Endothelial cell of umbilical vein (primary cell): ENCODE data around the gene DGAT2. TPM values are rescaled to one million over a fixed set of nuclear protein-coding genes. Genes with fewer than 3 reads are reported as not detected.

Source experiments
- BruUV-seq: library from RNA; stranded (reverse); fragments of 400-500 nt; replicated peaks from 2 replicates; lab custom pipeline; 2021; lab: Mats Ljungman, UMichigan
- CTCF ChIA-PET: fragments of 300-600, 350-600 bp; sonication (Branson Sonifier 250); formaldehyde crosslinking; loops from one replicate; lab custom pipeline; 2021; ENCODE audit warnings: antibody characterized with exemption, inconsistent platforms; lab: Charles Lee
- POLR2A ChIA-PET: fragments of 300-600, 350-600 bp; sonication (Branson Sonifier 250); formaldehyde crosslinking; loops from one replicate; lab custom pipeline; 2021; ENCODE audit warnings: antibody characterized with exemption, inconsistent platforms; lab: Charles Lee
- DNase-seq: peaks from one replicate; pipeline ENCODE4 v3.0.0-alpha.2; 2011; ENCODE audit warnings: low read depth, low spot score
- FAIRE-seq: peaks from 2 replicates; lab custom pipeline; 2011; peaks lifted over from hg19 to GRCh38; lab: Jason Lieb, UNC
- H2AFZ ChIP-seq: 2 replicates; pipeline ENCODE4 v1.6.0; 2012; ENCODE audit warnings: low read depth, low read length, control low read depth, inconsistent platforms
- H3K27ac ChIP-seq: 2 replicates; pipeline ENCODE4 v1.5.1; 2011; ENCODE audit warnings: low read depth, mild to moderate bottlenecking, control low read depth, low read length, moderate library complexity; ENCODE audit not compliant: insufficient read depth
- H3K27me3 ChIP-seq, 2 experiments: 2 replicates each; pipeline versions ENCODE4 v1.6.0 to v1.6.1; 2011; ENCODE audit warnings: low read length in 2 of 2, mixed read lengths in 1 of 2; ENCODE audit not compliant: control insufficient read depth in 2 of 2, insufficient read depth in 2 of 2
- H3K36me3 ChIP-seq, 2 experiments: 2 replicates in 1 of 2; 3 replicates in 1 of 2; pipeline ENCODE4 v1.5.1; 2011; ENCODE audit warnings: low read length in 2 of 2, mild to moderate bottlenecking in 1 of 2, moderate library complexity in 1 of 2; ENCODE audit not compliant: control insufficient read depth in 2 of 2, insufficient read depth in 2 of 2; ENCODE audit errors: extremely low read depth in 1 of 2
- H3K4me1 ChIP-seq: 3 replicates; pipeline ENCODE4 v1.5.1; 2011; ENCODE audit warnings: mild to moderate bottlenecking, low read length; ENCODE audit not compliant: control insufficient read depth, insufficient read depth; ENCODE audit errors: extremely low read depth
- H3K4me2 ChIP-seq: 2 replicates; pipeline ENCODE4 v1.6.1; 2011; ENCODE audit warnings: low read length, control low read depth, mixed read lengths; ENCODE audit not compliant: insufficient read depth
- H3K4me3 ChIP-seq, 3 experiments: fragments of 200-600 bp in 1 of 3; sonication (generic), shearing (Covaris generic) in 1 of 3; replicated peaks in 1 of 3; 2 replicates each; pipeline ENCODE4 v1.5.1; 2011 to 2016; ENCODE audit warnings: control low read depth in 3 of 3, low read length in 3 of 3, mild to moderate bottlenecking in 2 of 3, inconsistent platforms in 1 of 3, low read depth in 1 of 3, moderate library complexity in 1 of 3; ENCODE audit not compliant: insufficient read depth in 1 of 3
- H3K79me2 ChIP-seq: 2 replicates; pipeline ENCODE4 v1.6.0; 2012; ENCODE audit warnings: low read length, inconsistent platforms; ENCODE audit not compliant: control insufficient read depth, insufficient read depth
- H3K9ac ChIP-seq: replicated peaks from 2 replicates; pipeline ENCODE3; 2011; ENCODE audit warnings: low read length, control low read depth; ENCODE audit not compliant: insufficient read depth; ENCODE audit errors: extremely low read depth
- H3K9me1 ChIP-seq: replicated peaks from 3 replicates; pipeline ENCODE4 v1.6.0; 2011; ENCODE audit warnings: mild to moderate bottlenecking, low read length; ENCODE audit not compliant: control insufficient read depth, insufficient read depth; ENCODE audit errors: extremely low read depth
- H3K9me3 ChIP-seq: replicated peaks from 2 replicates; pipeline ENCODE4 v1.5.1; 2012; ENCODE audit warnings: low read length, inconsistent platforms; ENCODE audit not compliant: control insufficient read depth, insufficient read depth
- H4K20me1 ChIP-seq: replicated peaks from 2 replicates; pipeline ENCODE3; 2011; ENCODE audit warnings: mild to moderate bottlenecking, low read length; ENCODE audit not compliant: control insufficient read depth, insufficient read depth; ENCODE audit errors: extremely low read depth
- EZH2 ChIP-seq: IDR thresholded peaks from 2 replicates; pipeline ENCODE4 v1.6.1; 2012; ENCODE audit warnings: borderline replicate concordance, low read depth, mild to moderate bottlenecking, moderate library complexity, low read length, inconsistent platforms; ENCODE audit not compliant: severe bottlenecking
- FOS ChIP-seq: IDR thresholded peaks from 2 replicates; pipeline ENCODE4 v1.6.1; 2011; ENCODE audit warnings: mild to moderate bottlenecking, low read length, moderate library complexity, borderline replicate concordance; ENCODE audit not compliant: insufficient read depth
- GATA2 ChIP-seq: IDR thresholded peaks from 2 replicates; pipeline ENCODE4 v1.7.0; 2011; ENCODE audit warnings: low read depth, mild to moderate bottlenecking, moderate library complexity, mixed read lengths, low read length; ENCODE audit not compliant: insufficient read length, insufficient read depth
- JUN ChIP-seq: IDR thresholded peaks from 2 replicates; pipeline ENCODE4 v1.6.1; 2011; ENCODE audit warnings: borderline replicate concordance, low read depth; ENCODE audit not compliant: insufficient read length, insufficient read depth
- MYC ChIP-seq: IDR thresholded peaks from one replicate; pipeline ENCODE4 v1.6.1; 2011; ENCODE audit warnings: mild to moderate bottlenecking, low read depth, low read length
- POLR2A ChIP-seq: IDR thresholded peaks from 2 replicates; pipeline ENCODE4 v1.6.1; 2012; ENCODE audit warnings: low read depth, mild to moderate bottlenecking, control low read depth, low read length
- POLR2AphosphoS5 ChIP-seq: IDR thresholded peaks from 2 replicates; pipeline ENCODE4 v1.6.1; 2012; ENCODE audit warnings: low read depth, mild to moderate bottlenecking, control low read depth, low read length, moderate library complexity; ENCODE audit not compliant: insufficient read depth
- dilution Hi-C: fragments of 300-500 bp; cut with MboI; formaldehyde crosslinking; loops from one replicate; pipeline ENCODE4 v1.15.0; 2019; ENCODE audit warnings: low sequenced_read_pairs; ENCODE audit not compliant: extremely low pct_ligation_motif_present
- intact Hi-C: fragments of 100-400 bp; cut with micrococcal nuclease; formaldehyde crosslinking; loops from one replicate; pipeline ENCODE4 v1.10.0; 2022
- polyA plus RNA-seq, 4 experiments: library from polyadenylated mRNA; depleted of rRNA in 3 of 4; stranded (reverse) in 3 of 4; unstranded in 1 of 4; fragments of >200 nt; gene quantifications; 2 replicates each; pipeline versions ENCODE4 v1.2.1 to v1.2.3, GENCODE V29; 2011 to 2012; ENCODE audit warnings: missing spikeins in 1 of 4
- total RNA-seq: library from RNA; stranded (reverse); gene quantifications from 2 replicates; pipeline ENCODE4 v1.2.3, GENCODE V29; 2021
- TF ChIP-seq, protein P1 (sequence below), 2 donors: IDR thresholded peaks; 1 replicate in 1 of 2; 2 replicates in 1 of 2; pipeline ENCODE4 v1.5.1; 2011; ENCODE audit warnings: low read length in 2 of 2, mild to moderate bottlenecking in 2 of 2, moderate library complexity in 2 of 2, control low read depth in 1 of 2, inconsistent platforms in 1 of 2, low read depth in 1 of 2; ENCODE audit not compliant: insufficient read depth in 1 of 2; ENCODE audit errors: extremely low read depth in 1 of 2
- TF ChIP-seq, protein P2 (sequence below): IDR thresholded peaks from 2 replicates; pipeline ENCODE4 v1.6.1; 2011; ENCODE audit not compliant: insufficient read depth, insufficient read length

The DGAT2 gene
- total and polyA plus RNA-seq, 2 donors (not counting 3 experiments of a cell fraction or from before 2014, with no cell fraction given), result 0.55 to 0.79 TPM

DNA sequence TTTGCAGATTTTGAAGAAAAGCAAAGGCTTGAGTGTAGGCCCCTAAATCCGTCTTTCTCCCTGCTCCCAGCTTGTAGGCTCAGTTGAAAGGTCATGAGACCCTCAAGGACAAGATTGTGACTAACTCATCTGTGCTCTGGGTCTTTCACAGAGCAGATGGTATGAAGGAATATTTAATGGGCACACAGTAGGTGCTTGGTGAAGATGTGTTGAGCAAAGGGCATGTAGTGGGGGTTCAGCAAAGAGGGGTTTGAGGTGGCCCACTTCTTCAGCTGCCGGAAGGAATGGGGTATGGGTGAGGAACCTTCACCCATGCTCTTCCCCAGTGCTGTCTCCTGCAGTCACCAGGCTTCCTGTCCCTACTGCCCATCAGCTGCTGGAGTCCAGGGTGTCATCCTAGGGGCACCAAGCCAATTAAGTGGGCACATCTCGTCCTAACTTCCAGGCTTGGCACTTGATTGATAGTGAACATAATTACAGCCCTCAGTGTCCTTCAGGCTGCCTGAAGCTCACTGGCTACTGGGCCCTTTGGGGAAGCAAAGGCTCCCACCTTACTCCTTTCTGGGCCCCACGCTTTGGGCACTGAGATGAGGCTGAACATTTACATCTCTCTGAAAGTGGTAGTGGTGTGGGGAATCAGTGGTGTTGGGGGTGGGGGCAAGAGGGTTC, 15.0 kb downstream of the DGAT2 start:
- H3K36me3 ChIP-seq, result no peaks in the 10 kb centered on the region
- BruUV-seq, result no TSS peak
- no peaks in the 10 kb centered on the region for H3K27me3 ChIP-seq
- H3K4me3 ChIP-seq, result no peak overlapping the region
- FAIRE-seq (no peak), DNase-seq (no peak)
- H3K79me2 ChIP-seq, result no peaks in the 10 kb centered on the region
- no peaks in the 10 kb centered on the region for H4K20me1 ChIP-seq
- H3K4me1 ChIP-seq, result no peaks in the 10 kb centered on the region
- POLR2A ChIA-PET, result no interaction called here
- CTCF ChIA-PET, result interaction anchor here (0.5 to 0.7 kb wide), 2 partner anchors 60 to 525 kb away, joined by 3 read pairs; no protein-coding TSS in a partner anchor
- H3K27ac ChIP-seq, result no peak overlapping the region
- H3K9me3 ChIP-seq, result no peaks in the 10 kb centered on the region
- H2AFZ ChIP-seq, result no peak overlapping the region
- dilution Hi-C loops (no loop called here), intact Hi-C loops (no loop called here)
- TF ChIP-seq EZH2 (no peak), GATA2 (no peak), POLR2A (no peak), JUN (no peak), MYC (no peak), FOS (no peak), POLR2AphosphoS5 (no peak)
- TF ChIP-seq, protein P1, sequence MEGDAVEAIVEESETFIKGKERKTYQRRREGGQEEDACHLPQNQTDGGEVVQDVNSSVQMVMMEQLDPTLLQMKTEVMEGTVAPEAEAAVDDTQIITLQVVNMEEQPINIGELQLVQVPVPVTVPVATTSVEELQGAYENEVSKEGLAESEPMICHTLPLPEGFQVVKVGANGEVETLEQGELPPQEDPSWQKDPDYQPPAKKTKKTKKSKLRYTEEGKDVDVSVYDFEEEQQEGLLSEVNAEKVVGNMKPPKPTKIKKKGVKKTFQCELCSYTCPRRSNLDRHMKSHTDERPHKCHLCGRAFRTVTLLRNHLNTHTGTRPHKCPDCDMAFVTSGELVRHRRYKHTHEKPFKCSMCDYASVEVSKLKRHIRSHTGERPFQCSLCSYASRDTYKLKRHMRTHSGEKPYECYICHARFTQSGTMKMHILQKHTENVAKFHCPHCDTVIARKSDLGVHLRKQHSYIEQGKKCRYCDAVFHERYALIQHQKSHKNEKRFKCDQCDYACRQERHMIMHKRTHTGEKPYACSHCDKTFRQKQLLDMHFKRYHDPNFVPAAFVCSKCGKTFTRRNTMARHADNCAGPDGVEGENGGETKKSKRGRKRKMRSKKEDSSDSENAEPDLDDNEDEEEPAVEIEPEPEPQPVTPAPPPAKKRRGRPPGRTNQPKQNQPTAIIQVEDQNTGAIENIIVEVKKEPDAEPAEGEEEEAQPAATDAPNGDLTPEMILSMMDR (IDR thresholded peaks at IDR 0.05; ENCODE audit: extremely low read depth in 1 of 2, insufficient read depth in 1 of 2, low read depth in 1 of 2, low read length in 2 of 2), result no peak
- TF ChIP-seq, protein P2, sequence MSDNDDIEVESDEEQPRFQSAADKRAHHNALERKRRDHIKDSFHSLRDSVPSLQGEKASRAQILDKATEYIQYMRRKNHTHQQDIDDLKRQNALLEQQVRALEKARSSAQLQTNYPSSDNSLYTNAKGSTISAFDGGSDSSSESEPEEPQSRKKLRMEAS, result no peak
- H3K4me2 ChIP-seq, result no peak overlapping the region
- H3K9me1 ChIP-seq, result no peaks in the 10 kb centered on the region
- H3K9ac ChIP-seq, result no peak overlapping the region
